ENCODE measurements around the gene NCOR2. TPM values are rescaled to one million over a fixed set of nuclear protein-coding genes. Genes with fewer than 3 reads are reported as not detected.

The NCOR2 gene
- total RNA-seq, 1 experiment from 2014 or later, result 153 TPM

- H4K20me1 ChIP-seq (ENCODE audit: insufficient read depth), result peaks cover 11% of the 10 kb centered on the region; the same call in 1 of the 2 replicates
- CTCF ChIA-PET, result no interaction called here
- intact Hi-C loops (cut with micrococcal nuclease), result loop anchor here (2.0 to 10.0 kb wide), 6 partner anchors 69 to 199 kb away; no protein-coding TSS in a partner anchor
- peaks cover 6 to 27% of the 10 kb centered on the region in 2 experiments; a peak in 3 of 4 replicates for H3K4me1 ChIP-seq (ENCODE audit: control insufficient read depth in 1 of 2, insufficient read depth in 2 of 2, low read length in 2 of 2)
- POLR2A ChIA-PET, result no interaction called here
- no peaks in the 10 kb centered on the region for H3K9me3 ChIP-seq (ENCODE audit: control insufficient read depth in 1 of 2, insufficient read depth in 1 of 2, low read depth in 1 of 2, low read length in 2 of 2)
- ATAC-seq, result peak; percentile 76
- RAD21 ChIA-PET (ENCODE audit: low non-redundant PET in 1 of 2, low total read pairs in 2 of 2, uncharacterized antibody in 2 of 2, unreplicated experiment in 2 of 2), result no interaction called here
- no peak overlapping the region for H2AFZ ChIP-seq (ENCODE audit: low read depth, low read length, poor library complexity, severe bottlenecking)
- peak overlapping the region; percentile 59 for H3K27ac ChIP-seq (ENCODE audit: low read depth, low read length)
- BruUV-seq (replicated peaks), result no TSS peak
- no peak for DNase-seq (ENCODE audit: low read depth, low spot score)
- H3K9ac ChIP-seq (ENCODE audit: low read length), result peak overlapping the region; percentile 62
- peaks cover 41% of the 10 kb centered on the region for H3K79me2 ChIP-seq (ENCODE audit: insufficient read depth, low read length)
- H3K4me2 ChIP-seq (ENCODE audit: low read length), result peak overlapping the region; percentile 83
- H3K9me2 ChIP-seq (ENCODE audit: insufficient read depth), result no peaks in the 10 kb centered on the region
- H3K4me3 ChIP-seq (replicated peaks in 1 of 2; ENCODE audit: low read depth in 1 of 2, low read length in 2 of 2), result peak overlapping the region; percentile 43 to 54
- H3K36me3 ChIP-seq (ENCODE audit: control insufficient read depth in 1 of 2, insufficient read depth in 2 of 2, low read length in 2 of 2), result peaks cover 0 to 6% of the 10 kb centered on the region in 2 experiments; a peak in 1 of 4 replicates
- H3K27me3 ChIP-seq (ENCODE audit: insufficient read depth, low read length), result no peaks in the 10 kb centered on the region
- TF ChIP-seq YY1 (IDR thresholded peaks at IDR 0.05; ENCODE audit: extremely low read depth, insufficient replicate concordance, low read depth, low read length) (no peak), ELF1 (IDR thresholded peaks at IDR 0.05; ENCODE audit: borderline replicate concordance, low read depth) (no peak), CEBPB (IDR thresholded peaks at IDR 0.05; ENCODE audit: low read depth) (no peak), FOSL1 (IDR thresholded peaks at IDR 0.05; ENCODE audit: low read depth) (no peak), REST (IDR thresholded peaks at IDR 0.05; ENCODE audit: low read depth) (no peak), ZBTB33 (IDR thresholded peaks at IDR 0.05; ENCODE audit: extremely low read depth, insufficient replicate concordance, low read length) (no peak), CTCF (IDR thresholded peaks at IDR 0.05 in 2 of 3, conservative IDR thresholded peaks at IDR 0.05 in 1 of 3; ENCODE audit: borderline replicate concordance in 1 of 3, insufficient read depth in 1 of 3, low read depth in 2 of 3, low read length in 2 of 3) (no peak), SP1 (IDR thresholded peaks at IDR 0.05; ENCODE audit: low read depth) (no peak; the same call in none of the 2 replicates), EZH2phosphoT487 (IDR thresholded peaks at IDR 0.05; ENCODE audit: borderline replicate concordance) (no peak), ZNF274 (IDR thresholded peaks at IDR 0.05; ENCODE audit: low read depth, low read length) (no peak), CBX3 (IDR thresholded peaks at IDR 0.05; ENCODE audit: low read depth) (no peak), SIN3A (IDR thresholded peaks at IDR 0.05; ENCODE audit: low read depth) (no peak), EGR1 (IDR thresholded peaks at IDR 0.05; ENCODE audit: low read depth) (no peak), SRF (IDR thresholded peaks at IDR 0.05; ENCODE audit: low read depth) (no peak), POLR2AphosphoS5 (IDR thresholded peaks at IDR 0.05; ENCODE audit: low read depth, low read length) (peak; percentile 34; the same call in 1 of the 2 replicates), JUND (IDR thresholded peaks at IDR 0.05) (no peak), ZFX (IDR thresholded peaks at IDR 0.05) (no peak), TCF7L2 (IDR thresholded peaks at IDR 0.05; ENCODE audit: borderline replicate concordance, extremely low read depth, insufficient read depth, insufficient read length) (peak; percentile 20), ATF3 (IDR thresholded peaks at IDR 0.05) (no peak), POLR2A (IDR thresholded peaks at IDR 0.05; ENCODE audit: borderline replicate concordance, extremely low read depth, insufficient read depth, insufficient read length) (no peak)
These were observed 411 bp upstream of the NCOR2 start for GRCh38 chr12:124567673-124568373.

Measured in HCT116 (cell line).